Activated naive CD4-positive, alpha-beta T cell treated with Interleukin-2 at 50 U/mL for 16 hours (primary cell): ENCODE measurements around the gene KLC1.

Experiments used
- DNase-seq: peaks from one replicate; pipeline ENCODE4 v3.0.0-alpha.2; 2020

The KLC1 gene

GRCh38 chr14:103738166-103738565 lies 109.2 kb downstream of the KLC1 start:
- DNase-seq: no peak

GRCh38 chr14:103738701-103739451 lies 109.9 kb downstream of the KLC1 start:
- no peak for DNase-seq

DNA sequence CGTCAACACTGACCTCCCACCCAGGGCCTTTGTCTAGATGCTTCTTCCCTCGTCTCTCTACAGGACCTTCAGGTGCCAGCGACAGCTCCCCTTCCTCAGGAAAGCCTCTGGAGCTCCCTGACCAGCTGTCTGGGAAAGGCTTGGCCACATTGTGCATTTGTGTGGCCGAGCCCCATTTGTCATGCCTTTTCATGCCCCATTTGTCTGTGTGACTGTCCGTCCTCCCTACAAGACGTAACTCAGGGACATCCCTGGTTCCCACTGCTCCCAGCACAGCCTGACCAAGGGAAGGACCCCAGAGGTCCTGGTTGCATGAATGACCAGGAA lies 110.4 kb downstream of the KLC1 start:
- DNase-seq: no peak

DNA sequence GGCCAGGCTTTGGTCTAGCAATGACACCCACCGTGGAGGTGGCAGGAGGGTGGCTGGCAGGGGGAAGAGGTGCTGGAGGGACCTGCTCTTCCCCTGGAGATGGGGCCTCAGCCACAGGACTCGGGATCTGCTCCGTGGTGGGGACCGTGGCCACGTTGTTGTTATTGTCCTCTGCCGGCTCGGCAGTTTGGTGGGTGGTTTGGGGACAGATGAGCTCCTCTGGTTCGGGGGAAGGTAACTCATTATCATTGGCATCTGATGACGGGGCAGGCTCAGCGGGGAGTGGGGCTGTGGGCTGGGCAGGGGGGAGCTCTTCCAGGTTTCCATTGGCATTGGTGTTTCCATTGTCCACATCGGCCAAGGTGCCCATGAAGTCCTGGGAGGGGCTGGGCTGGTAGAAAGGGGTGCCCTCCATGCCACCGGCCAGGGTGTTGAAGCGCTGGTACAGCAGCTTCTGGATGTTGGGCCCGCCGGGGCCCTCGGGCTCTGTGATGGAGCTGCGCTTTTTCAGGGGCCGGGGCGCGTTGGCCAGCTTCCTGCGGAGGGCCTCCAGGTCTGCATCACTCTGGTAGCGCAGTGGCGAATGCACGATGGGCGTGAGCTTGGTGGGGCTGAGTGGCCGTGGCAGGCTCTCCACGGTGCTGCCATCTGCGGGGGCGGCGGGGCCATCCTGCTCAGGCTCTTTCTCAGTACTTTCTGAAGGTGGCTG lies 110.9 kb downstream of the KLC1 start:
- DNase-seq: no peak

GRCh38 chr14:103740991-103741689 lies 112.1 kb downstream of the KLC1 start:
- DNase-seq: no peak

DNA sequence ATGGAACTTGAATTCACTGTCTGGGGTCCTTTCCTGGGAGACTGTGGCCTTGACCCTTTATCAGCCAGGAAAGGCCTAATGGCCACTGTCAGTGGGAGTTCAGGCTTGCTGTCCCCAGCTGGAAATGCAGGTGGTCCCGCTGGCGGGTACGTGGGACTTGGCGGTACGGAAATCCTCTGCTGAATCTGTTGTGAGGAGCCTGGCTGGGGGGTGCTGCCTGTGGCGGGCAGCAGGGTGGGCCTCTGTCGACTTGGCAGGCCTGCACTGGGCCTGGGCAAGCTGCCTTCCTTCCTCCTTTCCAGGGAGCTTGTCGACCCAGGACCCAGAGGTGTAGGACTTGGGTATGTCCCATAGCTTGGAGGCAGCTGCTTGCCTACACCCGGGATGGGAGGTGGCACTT lies 112.9 kb downstream of the KLC1 start:
- no peak for DNase-seq

DNA sequence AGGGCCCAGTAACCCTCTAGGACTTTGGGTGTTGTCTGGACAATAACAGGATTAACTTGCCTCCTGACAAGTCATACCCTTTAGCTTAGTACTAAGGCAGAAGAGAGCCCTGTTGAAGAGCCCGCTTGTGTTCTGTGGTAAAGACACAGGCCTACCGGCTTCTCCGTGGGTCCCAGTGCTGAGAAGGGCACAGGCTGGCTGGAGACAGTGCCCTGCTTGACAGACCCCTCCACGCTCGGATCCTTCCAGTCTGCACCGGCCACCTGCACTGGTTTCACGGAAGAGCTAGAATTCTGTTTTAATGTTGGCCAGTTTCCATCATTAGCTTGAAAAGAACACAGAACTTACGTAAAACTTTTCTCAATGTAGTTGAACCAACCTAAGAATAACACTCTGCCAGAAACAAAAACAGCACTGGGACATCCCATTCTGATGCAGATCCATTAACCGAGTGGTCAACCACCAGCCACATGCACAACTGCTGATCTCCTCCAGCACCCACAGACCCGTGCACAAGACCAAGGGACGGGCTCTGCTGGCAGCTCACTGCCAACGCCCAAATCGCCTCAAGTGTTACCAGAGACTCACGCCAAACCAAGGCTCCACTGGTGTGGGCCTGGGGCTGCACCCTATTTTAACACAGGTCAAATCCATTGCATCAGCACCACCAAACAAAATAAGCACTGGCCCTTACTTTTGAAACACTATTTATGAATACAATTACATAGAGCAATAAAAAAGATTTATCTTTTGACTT lies 113.7 kb downstream of the KLC1 start:
- DNase-seq: no peak

GRCh38 chr14:103743691-103744090 lies 114.7 kb downstream of the KLC1 start:
- DNase-seq: no peak

GRCh38 chr14:103744621-103745395 lies 115.8 kb downstream of the KLC1 start:
- no peak for DNase-seq

DNA sequence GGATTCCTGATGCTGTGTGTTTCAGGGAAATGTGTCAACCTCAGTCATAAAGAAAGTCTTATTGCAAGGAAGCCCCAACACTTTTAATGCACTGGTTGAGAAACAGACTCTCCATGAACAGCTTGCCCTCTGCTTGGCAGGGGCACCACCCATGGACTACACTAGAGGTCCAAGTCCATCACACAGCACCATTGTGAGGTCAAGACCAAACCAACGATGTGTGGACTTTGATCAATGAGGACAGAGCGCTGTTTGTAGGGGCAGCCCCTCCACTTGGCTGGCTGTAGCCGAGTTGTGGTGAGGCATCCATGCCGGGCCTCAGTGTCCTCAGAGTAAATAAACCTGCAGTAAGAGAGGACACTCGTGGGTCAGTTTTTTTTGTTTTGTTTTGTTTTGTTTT lies 116.4 kb downstream of the KLC1 start:
- no peak for DNase-seq

DNA sequence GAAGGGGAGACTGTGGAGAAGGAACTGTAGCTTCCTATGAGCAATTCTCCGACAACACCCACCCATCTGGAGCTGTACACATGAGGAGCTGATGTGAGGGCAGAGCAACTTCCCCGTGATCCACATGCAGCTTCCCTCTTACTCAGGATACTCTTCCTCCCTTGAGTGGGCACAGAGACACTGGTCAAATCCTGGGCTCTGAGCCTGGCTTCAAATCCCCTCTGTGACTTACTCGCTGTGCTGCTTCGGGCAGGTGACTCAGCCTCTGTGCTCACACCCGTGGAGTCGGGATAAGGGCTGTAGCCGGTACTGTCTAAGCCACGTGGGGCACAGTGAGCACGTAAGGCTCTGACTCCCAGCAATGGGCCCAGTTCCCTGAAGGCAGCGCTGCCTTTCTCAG lies 117.7 kb downstream of the KLC1 start:
- no peak for DNase-seq

DNA sequence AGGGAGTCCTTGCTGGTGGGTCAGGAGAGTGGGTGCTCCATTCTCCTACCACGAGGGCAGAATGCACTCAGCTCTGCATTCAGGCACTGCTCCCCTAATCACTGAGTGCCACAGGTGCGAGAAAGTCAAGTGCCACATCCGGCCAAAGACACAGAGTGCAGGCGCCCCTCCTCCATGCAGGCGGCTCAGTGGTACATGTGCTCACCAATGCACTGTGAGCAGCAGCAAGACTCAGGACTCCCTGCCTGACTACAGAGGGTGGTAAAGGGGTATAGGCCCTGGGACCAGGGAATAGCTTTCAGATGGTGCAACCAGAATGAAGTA lies 119.5 kb downstream of the KLC1 start:
- peak; percentile 31 for DNase-seq

GRCh38 chr14:103749452-103749851 lies 120.4 kb downstream of the KLC1 start:
- DNase-seq: no peak

DNA sequence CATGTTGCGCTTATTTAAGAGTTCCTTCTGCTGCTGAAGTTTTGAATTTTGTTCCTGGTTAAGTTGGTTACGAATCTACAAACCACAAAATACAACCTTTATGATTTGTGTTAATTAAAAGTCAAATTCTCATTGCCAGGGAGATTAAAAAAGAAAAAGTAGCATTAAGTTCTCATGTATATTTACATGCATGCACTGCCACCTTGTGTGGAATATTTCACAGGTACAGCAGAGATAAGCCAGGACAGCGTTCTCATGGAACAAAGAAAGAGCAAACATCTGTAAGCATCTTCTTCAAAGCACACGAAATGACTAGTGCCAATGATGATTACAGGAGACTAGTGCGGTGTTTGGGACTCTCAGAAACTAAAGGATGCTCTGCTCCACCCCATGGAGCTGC lies 120.8 kb downstream of the KLC1 start:
- no peak for DNase-seq
